NCI-H345 treated with DMSO at 0.1 percent for 48 hours (cell line): ENCODE measurements around the gene SH3D19.

Experiments
- DNase-seq: peaks from one replicate; lab custom pipeline; 2025; ENCODE audit not compliant: unreplicated experiment; lab: John Stamatoyannopoulos, UW

Gene SH3D19

GRCh38 chr4:151202381-151202780, 123.0 kb downstream of the SH3D19 start:
- no peak for DNase-seq

GRCh38 chr4:151199319-151200190, 125.8 kb downstream of the SH3D19 start:
- DNase-seq, result no peak

- DNase-seq, result no peak
Measured at GRCh38 chr4:151198748-151199147, 126.7 kb downstream of the SH3D19 start.

- DNase-seq, result no peak
Measured at GRCh38 chr4:151197247-151197646, 128.2 kb downstream of the SH3D19 start.

- no peak for DNase-seq
Measured at GRCh38 chr4:151195801-151196200, 129.6 kb downstream of the SH3D19 start.

- no peak for DNase-seq
Measured at GRCh38 chr4:151193414-151193813, 132.0 kb downstream of the SH3D19 start.

- no peak for DNase-seq
Measured at GRCh38 chr4:151192556-151193235, 132.7 kb downstream of the SH3D19 start.

GRCh38 chr4:151184523-151185458, 140.6 kb downstream of the SH3D19 start:
- DNase-seq, result no peak

- DNase-seq, result no peak
Measured at GRCh38 chr4:151182455-151182996, 142.9 kb downstream of the SH3D19 start.

- DNase-seq, result no peak
Measured at GRCh38 chr4:151176685-151177084, 148.7 kb downstream of the SH3D19 start.

GRCh38 chr4:151175754-151176631, 149.4 kb downstream of the SH3D19 start:
- DNase-seq, result no peak

GRCh38 chr4:151175233-151175632, 150.2 kb downstream of the SH3D19 start:
- DNase-seq, result no peak

GRCh38 chr4:151174784-151175183, 150.6 kb downstream of the SH3D19 start:
- no peak for DNase-seq

GRCh38 chr4:151173871-151174270, 151.5 kb downstream of the SH3D19 start:
- DNase-seq, result no peak

GRCh38 chr4:151169900-151170299, 155.5 kb downstream of the SH3D19 start:
- DNase-seq, result no peak

- DNase-seq, result no peak
Measured at GRCh38 chr4:151169223-151169622, 156.2 kb downstream of the SH3D19 start.

GRCh38 chr4:151167561-151167960, 157.8 kb downstream of the SH3D19 start:
- no peak for DNase-seq

GRCh38 chr4:151166636-151167035, 158.8 kb downstream of the SH3D19 start:
- DNase-seq, result no peak

- no peak for DNase-seq
Measured at GRCh38 chr4:151165205-151166000, 160.0 kb downstream of the SH3D19 start.
